ENCODE measurements around the gene VPS8. TPM values are rescaled to one million over a fixed set of nuclear protein-coding genes. Genes with fewer than 3 reads are reported as not detected.
"Not testable (repeated sequence)": the region's sequence is repeated elsewhere in the genome, so short reads cannot be mapped to it uniquely, and the experiment has no call there.

Gene VPS8
- total and polyA plus RNA-seq, 7 donors = 11.4 to 52.6 (median 30.8) TPM

DNA sequence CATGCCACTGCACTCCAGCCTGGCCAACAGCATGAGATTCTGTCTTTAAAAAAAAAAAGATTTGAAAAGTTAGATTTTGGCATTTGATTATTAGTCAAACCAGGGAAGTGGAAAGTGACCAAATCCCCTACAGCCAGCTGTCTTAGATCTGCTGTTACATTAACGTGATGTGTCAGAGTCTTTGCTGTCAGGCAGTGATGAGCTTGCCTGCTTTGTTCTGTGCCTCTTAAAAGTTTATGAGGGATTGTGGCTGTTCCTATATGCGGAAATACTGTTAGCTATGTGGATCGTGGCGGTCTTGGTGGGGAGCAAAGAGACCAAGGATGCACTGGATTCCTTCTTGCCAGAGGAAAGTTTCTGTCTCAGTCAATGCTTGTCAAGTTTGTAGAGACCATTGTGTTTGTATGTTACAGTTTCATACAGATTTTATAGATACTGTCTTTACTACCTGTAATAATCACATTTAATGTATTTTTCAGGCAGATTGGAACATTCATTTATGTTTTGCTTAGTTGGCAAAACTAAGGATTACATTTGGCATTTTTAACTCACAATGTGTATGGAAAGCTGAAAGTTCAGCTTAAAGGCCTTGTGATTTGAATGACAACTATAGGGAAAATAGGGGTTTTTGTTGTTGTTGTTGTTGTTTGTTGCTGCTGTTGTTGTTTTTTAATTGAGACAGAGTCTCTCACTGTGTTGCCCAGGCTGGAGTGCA lies 137.4 kb downstream of the VPS8 start:
- no peak overlapping the region for H3K4me3 ChIP-seq
- no peaks in the 10 kb centered on the region for H3K4me1 ChIP-seq
- peaks cover 2 to 72% of the 10 kb centered on the region in 2 donors for H3K36me3 ChIP-seq (ENCODE audit: insufficient read depth in 1 of 2, low read depth in 1 of 2)
- intact Hi-C loops (cut with DNase I) = no loop called here
- H3K27ac ChIP-seq = no peak overlapping the region
- WGBS, 3 donors = 88 to 93% (median 89%) methylated on average over 4 of the region's 4 CpGs
- H3K27me3 ChIP-seq (ENCODE audit: insufficient read depth in 3 of 3, low read length in 2 of 3) = no peaks in the 10 kb centered on the region
- DNase-seq (no peak), ATAC-seq (no peak)
- no peaks in the 10 kb centered on the region for H3K9me3 ChIP-seq
- TF ChIP-seq CTCF (IDR thresholded peaks at IDR 0.05) = no peak

DNA sequence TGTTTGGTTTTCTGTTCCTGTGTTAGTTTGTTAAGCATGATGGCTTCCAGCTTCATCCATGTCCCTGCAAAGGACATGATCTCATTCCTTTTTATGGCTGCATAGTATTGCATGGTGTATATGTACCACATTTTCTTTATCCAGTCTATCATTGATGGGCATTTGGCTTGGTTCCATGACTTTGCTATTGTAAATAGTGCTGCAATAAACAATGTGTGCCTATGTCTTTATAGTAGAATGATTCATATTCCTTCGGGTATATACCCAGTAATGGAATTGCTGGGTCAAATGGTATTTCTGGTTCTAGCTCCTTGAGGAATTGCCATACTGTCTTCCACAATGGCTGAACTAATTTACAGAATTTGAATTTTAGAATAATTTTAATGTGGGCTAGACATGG lies 138.8 kb downstream of the VPS8 start:
- H3K27me3 ChIP-seq (ENCODE audit: insufficient read depth in 3 of 3, low read length in 2 of 3); ATAC-seq; H3K4me1 ChIP-seq; H3K4me3 ChIP-seq; H3K9me3 ChIP-seq; H3K27ac ChIP-seq; DNase-seq; intact Hi-C loops (cut with DNase I): not testable (repeated sequence)
- WGBS, 3 donors = 94 to 100% (median 97%) methylated on average over 1 of the region's 1 CpG
- H3K36me3 ChIP-seq (ENCODE audit: insufficient read depth in 1 of 2, low read depth in 1 of 2) = peaks cover 2 to 70% of the 10 kb centered on the region in 2 donors

DNA sequence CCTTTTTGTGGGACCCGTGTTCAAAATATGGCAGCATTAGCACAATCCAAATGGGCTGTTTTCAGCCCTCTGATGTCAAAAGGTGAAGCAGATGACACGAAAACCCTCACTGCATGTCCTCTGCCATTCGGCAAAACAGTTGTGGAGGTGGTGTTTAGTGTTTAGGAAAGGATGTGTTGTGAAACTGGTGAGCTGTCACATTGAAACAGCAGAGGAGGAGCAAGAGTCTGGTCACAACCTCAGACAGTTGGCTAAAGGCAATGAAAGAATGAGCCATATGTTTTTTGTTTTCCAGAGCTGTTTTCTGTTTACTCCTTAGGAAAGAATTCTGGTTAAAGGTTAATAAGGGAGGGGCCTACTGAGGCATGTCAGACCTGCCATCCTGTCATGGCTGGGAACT lies 140.7 kb downstream of the VPS8 start:
- no peaks in the 10 kb centered on the region for H3K4me1 ChIP-seq
- H3K9me3 ChIP-seq = no peaks in the 10 kb centered on the region
- 75 to 81% (median 80%) methylated on average over 3 of the region's 3 CpGs for WGBS, 3 donors
- intact Hi-C loops (cut with DNase I) = no loop called here
- no peaks in the 10 kb centered on the region for H3K27me3 ChIP-seq (ENCODE audit: insufficient read depth in 3 of 3, low read length in 2 of 3)
- H3K36me3 ChIP-seq (ENCODE audit: insufficient read depth in 1 of 2, low read depth in 1 of 2) = peaks cover 2 to 72% of the 10 kb centered on the region in 2 donors
- DNase-seq (no peak), ATAC-seq (no peak)
- no peak overlapping the region for H3K4me3 ChIP-seq
- no peak for TF ChIP-seq CTCF (IDR thresholded peaks at IDR 0.05)
- no peak overlapping the region for H3K27ac ChIP-seq

DNA sequence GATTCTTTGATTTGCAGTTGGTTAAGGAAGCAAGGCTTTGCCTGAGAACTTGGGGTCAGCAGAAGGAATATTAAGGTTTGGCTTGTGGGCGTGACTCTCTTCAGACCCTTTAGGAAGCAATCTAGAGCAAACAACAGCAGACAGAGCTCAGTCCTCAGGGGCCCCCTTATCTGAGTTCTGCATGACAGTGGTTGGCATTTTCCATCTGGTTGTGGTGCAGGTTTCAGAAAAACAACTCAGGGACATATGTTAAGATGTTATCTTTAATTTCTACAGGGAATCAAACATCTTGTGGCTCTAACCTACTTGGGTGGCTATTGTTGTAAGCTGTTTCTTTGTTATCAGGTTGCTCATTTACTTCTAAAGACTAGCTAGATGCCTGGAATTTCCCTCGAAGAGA lies 141.4 kb downstream of the VPS8 start:
- 81 to 83% (median 82%) methylated on average over 2 of the region's 2 CpGs for WGBS, 3 donors
- no peak for TF ChIP-seq CTCF (IDR thresholded peaks at IDR 0.05)
- ATAC-seq (no peak), DNase-seq (no peak)
- H3K27ac ChIP-seq = no peak overlapping the region
- intact Hi-C loops (cut with DNase I) = no loop called here
- H3K27me3 ChIP-seq (ENCODE audit: insufficient read depth in 3 of 3, low read length in 2 of 3) = no peaks in the 10 kb centered on the region
- peaks cover 2 to 72% of the 10 kb centered on the region in 2 donors for H3K36me3 ChIP-seq (ENCODE audit: insufficient read depth in 1 of 2, low read depth in 1 of 2)
- H3K9me3 ChIP-seq = no peaks in the 10 kb centered on the region
- H3K4me1 ChIP-seq = no peaks in the 10 kb centered on the region
- no peak overlapping the region for H3K4me3 ChIP-seq

- no peaks in the 10 kb centered on the region for H3K4me1 ChIP-seq
- TF ChIP-seq CTCF (IDR thresholded peaks at IDR 0.05) = no peak
- DNase-seq = no peak
- 81 to 93% (median 84%) methylated on average over 3 of the region's 3 CpGs for WGBS, 3 donors
- H3K27ac ChIP-seq = no peak overlapping the region
- H3K9me3 ChIP-seq = no peaks in the 10 kb centered on the region
- peaks cover 2 to 80% of the 10 kb centered on the region in 2 donors for H3K36me3 ChIP-seq (ENCODE audit: insufficient read depth in 1 of 2, low read depth in 1 of 2)
- intact Hi-C loops (cut with DNase I) = no loop called here
- H3K27me3 ChIP-seq (ENCODE audit: insufficient read depth in 3 of 3, low read length in 2 of 3) = no peaks in the 10 kb centered on the region
- ATAC-seq = no peak
- no peak overlapping the region for H3K4me3 ChIP-seq
These were observed 142.3 kb downstream of the VPS8 start for GRCh38 chr3:184954251-184954650.

GRCh38 chr3:184954851-184955250 lies 142.9 kb downstream of the VPS8 start:
- 97 to 99% (median 98%) methylated on average over 8 of the region's 8 CpGs for WGBS, 3 donors
- intact Hi-C loops (cut with DNase I); DNase-seq; H3K4me3 ChIP-seq; H3K9me3 ChIP-seq; H3K27ac ChIP-seq; H3K27me3 ChIP-seq (ENCODE audit: insufficient read depth in 3 of 3, low read length in 2 of 3); H3K4me1 ChIP-seq; ATAC-seq: not testable (repeated sequence)
- peaks cover 2 to 86% of the 10 kb centered on the region in 2 donors for H3K36me3 ChIP-seq (ENCODE audit: insufficient read depth in 1 of 2, low read depth in 1 of 2)
